ENCODE measurements around the gene TSPAN4. TPM values are rescaled to one million over a fixed set of nuclear protein-coding genes. Genes with fewer than 3 reads are reported as not detected.

The TSPAN4 gene
- total and polyA plus RNA-seq, 2 of the 13 experiments (the other 11 are each of a cell fraction or from before 2014, with no cell fraction given), result 31.7 to 68.3 TPM

GRCh38 chr11:843818-844692 is 1.4 kb downstream of the TSPAN4 start (continued):
- TF ChIP-seq KIAA2018 (CRISPR knock-in tag; IDR thresholded peaks at IDR 0.05; ENCODE audit: borderline replicate concordance), result no peak
- TF ChIP-seq PRMT3 (CRISPR knock-in tag; IDR thresholded peaks at IDR 0.05; ENCODE audit: borderline replicate concordance, low read depth), result no peak
- no peak for TF ChIP-seq RFXANK (CRISPR knock-in tag; IDR thresholded peaks at IDR 0.05)
- TF ChIP-seq ZBTB26 (CRISPR knock-in tag; IDR thresholded peaks at IDR 0.05; ENCODE audit: borderline replicate concordance), result no peak
- no peak for TF ChIP-seq ZNF142 (CRISPR knock-in tag; IDR thresholded peaks at IDR 0.05)
- peak; percentile 20; the same call in 1 of the 2 replicates for TF ChIP-seq MEIS1 (CRISPR knock-in tag; IDR thresholded peaks at IDR 0.05; ENCODE audit: borderline replicate concordance)
- no peak for TF ChIP-seq CEBPZ (IDR thresholded peaks at IDR 0.05; ENCODE audit: low read length)
- no peak; the same call in 1 of the 2 replicates for TF ChIP-seq ZNF563 (CRISPR knock-in tag; IDR thresholded peaks at IDR 0.05)
